Dendritic cell treated with granulocyte-macrophage colony-stimulating factor and Interleukin-4, amounts not matched to agents 40 ng/mL and 50 ng/mL, for 4 days (primary cell): Measurements from ENCODE around the gene RESP18.
A peak's percentile ranks its signal among the peaks of the same experiment; 100 is the strongest.

ENCODE experiments used
- H3K27ac Mint-ChIP-seq: one replicate; pipeline ENCODE4 v1.8.0; 2022; ENCODE audit warnings: mild to moderate bottlenecking, mixed read lengths
- H3K27me3 Mint-ChIP-seq: one replicate; pipeline ENCODE4 v1.8.0; 2022; ENCODE audit warnings: mild to moderate bottlenecking, mixed read lengths
- H3K36me3 Mint-ChIP-seq: one replicate; pipeline ENCODE4 v1.8.0; 2022; ENCODE audit warnings: low read depth, mixed read lengths
- H3K4me1 Mint-ChIP-seq: one replicate; pipeline ENCODE4 v1.8.0; 2022; ENCODE audit warnings: low read depth, mixed read lengths
- H3K4me3 Mint-ChIP-seq: one replicate; pipeline ENCODE4 v1.8.0; 2022; ENCODE audit warnings: mild to moderate bottlenecking, moderate library complexity, mixed read lengths
- H3K9me3 Mint-ChIP-seq: one replicate; pipeline ENCODE4 v1.8.0; 2022; ENCODE audit warnings: mixed read lengths
- intact Hi-C: fragments of 100-400 bp; cut with micrococcal nuclease; formaldehyde crosslinking; loops from one replicate; pipeline ENCODE4 v1.15.0; 2022

The RESP18 gene

GRCh38 chr2:219308142-219309101 is 24.1 kb downstream of the RESP18 start:
- H3K4me1 Mint-ChIP-seq = peaks cover 10% of the 10 kb centered on the region
- no peaks in the 10 kb centered on the region for H3K9me3 Mint-ChIP-seq
- H3K4me3 Mint-ChIP-seq = no peak overlapping the region
- no peaks in the 10 kb centered on the region for H3K36me3 Mint-ChIP-seq
- intact Hi-C loops = loop anchor here (5.0 kb wide), 1 partner anchor 44 kb away; no protein-coding TSS in a partner anchor
- H3K27me3 Mint-ChIP-seq = peaks cover 66% of the 10 kb centered on the region
- no peak overlapping the region for H3K27ac Mint-ChIP-seq

- H3K27me3 Mint-ChIP-seq = peaks cover 79% of the 10 kb centered on the region
- H3K4me1 Mint-ChIP-seq = peaks cover 10% of the 10 kb centered on the region
- intact Hi-C loops = loop anchor here (5.0 kb wide), 1 partner anchor 46 kb away; no protein-coding TSS in a partner anchor
- no peak overlapping the region for H3K4me3 Mint-ChIP-seq
- H3K9me3 Mint-ChIP-seq = no peaks in the 10 kb centered on the region
- no peaks in the 10 kb centered on the region for H3K36me3 Mint-ChIP-seq
- H3K27ac Mint-ChIP-seq = no peak overlapping the region
Measured at GRCh38 chr2:219306047-219306446, 26.5 kb downstream of the RESP18 start.

DNA sequence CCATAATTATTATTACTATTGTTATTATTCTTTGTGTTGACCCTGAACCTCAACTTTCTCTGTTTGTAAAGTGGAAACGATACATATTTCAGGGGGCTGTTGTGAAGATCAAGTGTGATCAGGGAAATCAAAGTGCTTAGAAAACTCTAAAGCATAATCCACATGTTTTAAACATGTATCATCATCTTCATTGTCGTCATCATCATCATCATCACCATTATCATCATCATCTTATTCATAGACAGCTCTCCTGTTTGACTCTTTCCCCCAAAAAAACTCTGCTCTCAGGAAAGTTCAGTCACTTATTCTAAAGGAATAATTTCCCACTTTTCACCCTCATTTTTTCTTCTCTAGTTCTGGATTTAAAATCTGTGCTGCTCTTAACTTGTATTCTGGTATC is 28.3 kb downstream of the RESP18 start:
- no peaks in the 10 kb centered on the region for H3K9me3 Mint-ChIP-seq
- intact Hi-C loops = no loop called here
- H3K27ac Mint-ChIP-seq = no peak overlapping the region
- no peak overlapping the region for H3K4me3 Mint-ChIP-seq
- peaks cover 10% of the 10 kb centered on the region for H3K4me1 Mint-ChIP-seq
- peaks cover 82% of the 10 kb centered on the region for H3K27me3 Mint-ChIP-seq
- H3K36me3 Mint-ChIP-seq = no peaks in the 10 kb centered on the region

DNA sequence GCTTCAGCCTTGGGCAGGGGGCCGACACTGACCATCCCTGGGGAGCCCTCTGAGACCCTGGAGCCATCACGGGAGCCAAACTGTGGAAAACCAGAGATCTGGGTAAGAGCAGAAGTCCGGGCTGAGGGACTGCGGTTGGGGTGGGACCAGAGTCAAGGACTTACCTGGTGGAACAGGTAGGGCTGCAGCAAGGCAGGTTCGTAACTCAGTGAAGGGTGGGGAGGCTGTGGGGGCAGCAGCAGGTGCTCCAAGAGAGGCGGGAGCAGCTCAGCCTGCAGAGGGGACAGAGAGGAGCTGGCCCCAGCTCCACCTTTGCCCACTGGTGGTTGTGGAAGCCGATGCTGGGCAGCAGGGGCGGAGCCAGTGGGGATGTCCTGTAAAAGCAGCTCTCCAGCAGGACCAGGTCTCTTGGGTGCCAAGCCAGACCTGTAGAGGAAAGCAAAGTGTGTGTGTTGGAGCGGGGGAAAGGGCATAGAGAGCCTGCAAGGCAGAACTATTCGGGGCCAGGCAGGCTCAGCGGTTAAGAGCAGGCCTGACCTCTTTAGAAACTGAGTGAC is 30.1 kb downstream of the RESP18 start:
- peaks cover 77% of the 10 kb centered on the region for H3K27me3 Mint-ChIP-seq
- H3K36me3 Mint-ChIP-seq = no peaks in the 10 kb centered on the region
- H3K4me1 Mint-ChIP-seq = peaks cover 10% of the 10 kb centered on the region
- no peak overlapping the region for H3K27ac Mint-ChIP-seq
- no peaks in the 10 kb centered on the region for H3K9me3 Mint-ChIP-seq
- intact Hi-C loops = no loop called here
- H3K4me3 Mint-ChIP-seq = no peak overlapping the region

- intact Hi-C loops = no loop called here
- peaks cover 7% of the 10 kb centered on the region for H3K4me1 Mint-ChIP-seq
- no peak overlapping the region for H3K4me3 Mint-ChIP-seq
- no peaks in the 10 kb centered on the region for H3K36me3 Mint-ChIP-seq
- H3K27ac Mint-ChIP-seq = no peak overlapping the region
- H3K27me3 Mint-ChIP-seq = peaks cover 80% of the 10 kb centered on the region
- no peaks in the 10 kb centered on the region for H3K9me3 Mint-ChIP-seq
Measured at GRCh38 chr2:219300022-219300421, 32.5 kb downstream of the RESP18 start.

- Mint-ChIP-seq H3K27ac (no peak overlapping the region), H3K36me3 (no peaks in the 10 kb centered on the region), H3K27me3 (peaks cover 78% of the 10 kb centered on the region), H3K4me3 (no peak overlapping the region), H3K4me1 (peaks cover 4% of the 10 kb centered on the region), H3K9me3 (no peaks in the 10 kb centered on the region)
- intact Hi-C loops = no loop called here
Measured at GRCh38 chr2:219299372-219299760, 33.2 kb downstream of the RESP18 start.

- intact Hi-C loops = loop anchor here (1.0 kb wide), 1 partner anchor 139 kb away; the partner anchor contains the start of gene NHEJ1
- Mint-ChIP-seq H3K27ac (no peak overlapping the region), H3K4me1 (peaks cover 8% of the 10 kb centered on the region), H3K27me3 (peaks cover 82% of the 10 kb centered on the region), H3K36me3 (no peaks in the 10 kb centered on the region), H3K9me3 (no peaks in the 10 kb centered on the region), H3K4me3 (no peak overlapping the region)
Measured at GRCh38 chr2:219298759-219299371, 33.7 kb downstream of the RESP18 start.

DNA sequence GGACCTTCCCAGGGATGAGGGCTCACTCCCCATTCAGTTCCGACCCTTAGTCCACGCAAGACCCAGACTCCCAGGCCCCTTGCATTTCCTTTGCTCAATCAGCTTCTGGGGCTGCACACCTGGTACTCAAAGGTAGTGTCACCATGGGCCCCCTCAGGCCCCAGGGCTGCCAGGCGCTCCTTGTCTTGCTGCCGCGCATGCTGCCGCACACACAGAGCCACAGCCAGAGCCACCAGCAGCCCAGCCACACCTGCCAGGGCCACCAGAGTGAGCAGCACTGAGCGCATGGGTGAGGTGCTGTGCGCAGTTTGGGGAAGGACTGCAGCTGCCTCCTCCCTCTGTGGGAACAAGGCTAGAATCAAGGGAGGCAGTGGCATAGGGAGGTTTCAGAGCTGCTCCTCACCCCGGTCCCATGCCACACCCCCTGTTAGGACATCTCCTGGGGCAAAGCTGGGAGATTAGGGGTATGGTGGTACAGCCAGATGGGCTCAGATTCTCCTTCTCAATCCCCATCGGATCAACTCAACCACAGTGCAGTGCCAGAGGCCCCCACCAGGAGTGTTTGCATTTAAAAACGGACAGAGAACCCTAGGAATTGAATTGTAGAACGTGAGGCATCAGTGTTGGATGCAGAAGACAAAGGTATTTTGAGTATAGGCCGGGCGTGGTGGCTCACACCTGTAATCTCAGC is 34.6 kb downstream of the RESP18 start:
- H3K4me1 Mint-ChIP-seq = peaks cover 10% of the 10 kb centered on the region
- no peak overlapping the region for H3K4me3 Mint-ChIP-seq
- H3K36me3 Mint-ChIP-seq = no peaks in the 10 kb centered on the region
- H3K9me3 Mint-ChIP-seq = no peaks in the 10 kb centered on the region
- intact Hi-C loops = loop anchor here (1.0 kb wide), 1 partner anchor 138 kb away; the partner anchor contains the start of gene NHEJ1
- H3K27me3 Mint-ChIP-seq = peaks cover 82% of the 10 kb centered on the region
- H3K27ac Mint-ChIP-seq = no peak overlapping the region

GRCh38 chr2:219296631-219297391 is 35.7 kb downstream of the RESP18 start:
- Mint-ChIP-seq H3K27ac (no peak overlapping the region), H3K9me3 (no peaks in the 10 kb centered on the region), H3K4me1 (peaks cover 10% of the 10 kb centered on the region)

GRCh38 chr2:219296142-219296541 is 36.4 kb downstream of the RESP18 start:
- Mint-ChIP-seq H3K27me3 (peaks cover 68% of the 10 kb centered on the region), H3K36me3 (no peaks in the 10 kb centered on the region), H3K9me3 (no peaks in the 10 kb centered on the region), H3K27ac (no peak overlapping the region), H3K4me3 (no peak overlapping the region), H3K4me1 (peaks cover 10% of the 10 kb centered on the region)
- intact Hi-C loops = no loop called here

More at GRCh38 chr2:219296631-219297391, 35.7 kb downstream of the RESP18 start:
- Mint-ChIP-seq H3K36me3 (no peaks in the 10 kb centered on the region), H3K4me3 (no peak overlapping the region), H3K27me3 (peaks cover 74% of the 10 kb centered on the region)
- intact Hi-C loops = no loop called here

GRCh38 chr2:219294356-219295351 is 37.9 kb downstream of the RESP18 start:
- Mint-ChIP-seq H3K9me3 (no peaks in the 10 kb centered on the region), H3K27ac (peak overlapping the region; percentile 76), H3K27me3 (peaks cover 59% of the 10 kb centered on the region), H3K4me1 (peaks cover 13% of the 10 kb centered on the region), H3K4me3 (peak overlapping the region; percentile 73), H3K36me3 (no peaks in the 10 kb centered on the region)
- intact Hi-C loops = loop anchor here (1.0 kb wide), 1 partner anchor 17 kb away; no protein-coding TSS in a partner anchor

DNA sequence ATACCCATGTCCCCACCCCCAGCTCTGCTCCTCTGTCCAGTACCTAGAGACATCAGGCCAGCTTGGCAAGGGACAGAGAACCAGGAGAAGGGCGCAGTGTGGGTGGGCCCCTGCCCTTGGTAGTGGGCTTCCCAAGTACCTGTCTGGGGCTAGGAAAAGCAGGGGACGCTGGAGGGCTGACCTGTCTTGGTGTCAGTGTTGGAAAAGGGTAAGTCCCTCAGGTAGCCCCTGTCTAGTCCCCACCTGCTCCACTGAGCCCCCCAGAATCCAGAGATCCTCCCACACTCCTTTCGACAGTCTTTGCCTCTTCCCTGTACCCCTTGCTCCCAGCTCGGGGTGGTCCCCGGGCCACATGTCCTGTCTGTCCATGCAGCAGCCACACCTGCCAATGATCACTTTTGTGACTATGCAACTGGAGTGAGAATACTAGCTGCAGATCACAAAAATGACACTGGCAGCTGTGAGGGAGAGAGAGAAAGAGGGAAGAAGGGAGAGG is 38.8 kb downstream of the RESP18 start:
- Mint-ChIP-seq H3K4me1 (peaks cover 17% of the 10 kb centered on the region), H3K27me3 (peaks cover 51% of the 10 kb centered on the region), H3K4me3 (peak overlapping the region; percentile 73), H3K36me3 (no peaks in the 10 kb centered on the region), H3K27ac (peak overlapping the region; percentile 76), H3K9me3 (no peaks in the 10 kb centered on the region)
- intact Hi-C loops = no loop called here
